PC-9 (cell line): ENCODE results near the gene SEC16B.

Experiments used
- CTCF ChIP-seq: fragments of 200-600 bp; sonication (generic); conservative IDR thresholded peaks from 2 replicates; pipeline ENCODE4 v1.6.1; 2017; ENCODE audit warnings: mixed run types, antibody characterized with exemption, mild to moderate bottlenecking, moderate library complexity
- EZH2 ChIP-seq: fragments of 200-600 bp; sonication (generic); IDR thresholded peaks from 2 replicates; pipeline ENCODE4 v1.8.0; 2017; ENCODE audit warnings: antibody characterized with exemption, low read depth

- TF ChIP-seq EZH2 = no peak
- TF ChIP-seq CTCF = no peak
These were observed 749 bp downstream of the SEC16B start for GRCh38 chr1:177969109-177969508.
